ENCODE measurements around the gene ATG2A.

Gene ATG2A

DNA sequence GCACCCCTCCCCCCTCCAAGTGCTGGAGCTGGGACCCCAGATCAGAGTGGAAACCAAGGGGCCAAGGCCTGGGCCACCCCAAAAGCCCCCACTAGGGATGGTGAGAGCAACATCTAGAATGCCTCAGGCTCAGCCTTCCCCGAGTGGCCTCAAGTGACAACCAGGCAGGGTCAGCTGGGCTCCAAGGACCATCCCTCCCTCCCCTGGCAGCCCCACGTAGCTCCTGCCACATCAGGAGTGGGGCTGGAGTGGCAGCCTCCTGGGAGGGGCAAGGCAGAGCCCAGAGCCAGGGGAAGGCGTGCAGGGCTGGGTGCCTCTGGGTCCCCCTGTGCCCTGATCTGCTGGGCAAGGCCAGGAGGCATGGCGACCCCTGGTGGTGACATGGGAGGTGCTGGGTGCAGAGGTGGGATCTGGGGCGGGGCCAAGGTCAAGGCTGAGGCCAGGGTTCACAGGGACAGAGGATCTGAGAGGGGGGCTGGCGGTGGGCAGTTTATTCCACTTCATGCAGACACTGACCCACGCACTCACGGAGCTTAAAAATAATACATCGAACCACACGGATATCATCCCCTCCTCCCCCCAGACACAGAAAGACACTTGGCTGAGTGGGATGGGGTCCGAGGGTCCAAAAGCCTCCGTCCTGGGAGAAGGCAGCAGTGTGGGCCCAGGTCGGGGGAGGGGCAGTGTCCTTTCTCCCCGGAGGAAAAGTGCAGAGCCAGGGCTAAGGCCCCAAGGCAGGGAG, 22.8 kb downstream of the ATG2A start:
- TF ChIP-seq ZBTB7A (IDR thresholded peaks at IDR 0.05; ENCODE audit: low read depth) (peak; percentile 40; the same call in 1 of the 2 replicates), CREB1 (IDR thresholded peaks at IDR 0.05; ENCODE audit: low read depth) (no peak), RAD21 (IDR thresholded peaks at IDR 0.05; ENCODE audit: low read depth) (peak; percentile 82)

DNA sequence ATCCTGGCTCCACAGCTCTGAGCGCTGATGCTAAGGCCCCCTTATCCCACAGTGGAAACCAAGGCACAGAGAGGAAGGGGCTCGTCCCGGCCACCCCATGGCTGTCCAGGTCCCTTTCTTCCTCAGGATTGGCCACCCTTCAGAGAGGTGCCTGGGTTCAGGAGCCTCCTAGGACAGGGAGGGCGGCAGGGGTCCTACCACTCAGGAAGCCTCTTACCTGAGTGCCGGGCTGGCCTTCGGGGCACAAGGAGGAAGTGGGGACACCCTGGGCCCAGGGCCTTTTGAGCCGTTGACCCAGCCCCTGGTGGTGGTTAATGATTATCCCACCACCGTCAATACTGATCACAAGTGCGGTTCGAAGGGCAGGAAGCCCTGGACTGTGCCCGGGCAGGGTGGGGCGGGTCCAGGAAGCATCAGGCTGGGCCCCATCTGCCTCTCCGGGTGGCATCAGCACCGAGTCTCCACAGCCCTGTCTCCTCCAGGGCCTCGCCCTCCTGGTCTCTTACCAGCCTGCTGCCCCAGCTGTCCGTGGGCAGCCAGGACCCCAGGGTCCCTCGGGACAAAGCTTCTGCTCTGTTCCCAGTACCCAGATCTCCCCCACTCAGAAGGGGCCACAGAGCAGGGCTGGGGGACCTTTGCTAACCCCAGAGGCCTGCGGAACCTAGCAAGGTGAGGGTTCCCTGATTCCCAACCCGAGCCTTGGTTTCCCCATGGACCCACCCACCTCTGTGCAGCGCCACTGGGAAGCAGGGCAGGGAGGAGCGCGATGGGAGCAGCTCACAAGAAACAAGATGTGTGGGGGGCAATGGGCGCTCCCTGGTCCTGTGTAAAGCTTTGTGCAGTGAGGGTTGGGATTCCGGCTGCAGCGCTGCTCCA, 23.6 kb downstream of the ATG2A start:
- TF ChIP-seq TCF12 (IDR thresholded peaks at IDR 0.05; ENCODE audit: low read depth) (no peak), TAF1 (IDR thresholded peaks at IDR 0.05; ENCODE audit: low read depth) (no peak), NFIC (IDR thresholded peaks at IDR 0.05) (no peak), EGR1 (IDR thresholded peaks at IDR 0.05) (no peak), CEBPB (IDR thresholded peaks at IDR 0.05) (no peak), FOXM1 (IDR thresholded peaks at IDR 0.05; ENCODE audit: borderline replicate concordance, low read depth) (no peak), RAD21 (IDR thresholded peaks at IDR 0.05; ENCODE audit: low read depth) (no peak), YY1 (IDR thresholded peaks at IDR 0.05; ENCODE audit: low read depth) (no peak), EP300 (IDR thresholded peaks at IDR 0.05; ENCODE audit: borderline replicate concordance) (no peak)
- TF ChIP-seq, protein P1, sequence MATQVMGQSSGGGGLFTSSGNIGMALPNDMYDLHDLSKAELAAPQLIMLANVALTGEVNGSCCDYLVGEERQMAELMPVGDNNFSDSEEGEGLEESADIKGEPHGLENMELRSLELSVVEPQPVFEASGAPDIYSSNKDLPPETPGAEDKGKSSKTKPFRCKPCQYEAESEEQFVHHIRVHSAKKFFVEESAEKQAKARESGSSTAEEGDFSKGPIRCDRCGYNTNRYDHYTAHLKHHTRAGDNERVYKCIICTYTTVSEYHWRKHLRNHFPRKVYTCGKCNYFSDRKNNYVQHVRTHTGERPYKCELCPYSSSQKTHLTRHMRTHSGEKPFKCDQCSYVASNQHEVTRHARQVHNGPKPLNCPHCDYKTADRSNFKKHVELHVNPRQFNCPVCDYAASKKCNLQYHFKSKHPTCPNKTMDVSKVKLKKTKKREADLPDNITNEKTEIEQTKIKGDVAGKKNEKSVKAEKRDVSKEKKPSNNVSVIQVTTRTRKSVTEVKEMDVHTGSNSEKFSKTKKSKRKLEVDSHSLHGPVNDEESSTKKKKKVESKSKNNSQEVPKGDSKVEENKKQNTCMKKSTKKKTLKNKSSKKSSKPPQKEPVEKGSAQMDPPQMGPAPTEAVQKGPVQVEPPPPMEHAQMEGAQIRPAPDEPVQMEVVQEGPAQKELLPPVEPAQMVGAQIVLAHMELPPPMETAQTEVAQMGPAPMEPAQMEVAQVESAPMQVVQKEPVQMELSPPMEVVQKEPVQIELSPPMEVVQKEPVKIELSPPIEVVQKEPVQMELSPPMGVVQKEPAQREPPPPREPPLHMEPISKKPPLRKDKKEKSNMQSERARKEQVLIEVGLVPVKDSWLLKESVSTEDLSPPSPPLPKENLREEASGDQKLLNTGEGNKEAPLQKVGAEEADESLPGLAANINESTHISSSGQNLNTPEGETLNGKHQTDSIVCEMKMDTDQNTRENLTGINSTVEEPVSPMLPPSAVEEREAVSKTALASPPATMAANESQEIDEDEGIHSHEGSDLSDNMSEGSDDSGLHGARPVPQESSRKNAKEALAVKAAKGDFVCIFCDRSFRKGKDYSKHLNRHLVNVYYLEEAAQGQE (IDR thresholded peaks at IDR 0.05; ENCODE audit: low read depth): no peak

DNA sequence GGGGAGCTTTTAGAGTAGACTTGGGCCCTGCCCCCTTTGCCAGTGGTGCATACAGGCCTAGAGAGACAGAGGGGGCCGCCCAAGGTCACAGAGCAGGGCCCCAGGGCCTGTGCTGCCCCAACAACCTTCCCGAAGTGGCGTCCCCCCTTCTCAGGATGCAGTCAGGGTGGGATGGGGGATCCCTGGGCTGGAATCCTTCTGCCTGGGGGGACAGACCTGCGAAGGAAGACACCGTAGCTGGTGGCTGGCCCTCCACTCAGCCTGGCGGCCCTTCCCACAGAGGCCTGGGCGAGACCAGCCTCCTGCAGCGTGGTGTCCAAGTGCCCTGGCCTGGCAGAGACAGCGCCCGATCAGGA, 24.2 kb downstream of the ATG2A start:
- no peak for TF ChIP-seq EP300 (IDR thresholded peaks at IDR 0.05; ENCODE audit: borderline replicate concordance)
- TF ChIP-seq, protein P2, sequence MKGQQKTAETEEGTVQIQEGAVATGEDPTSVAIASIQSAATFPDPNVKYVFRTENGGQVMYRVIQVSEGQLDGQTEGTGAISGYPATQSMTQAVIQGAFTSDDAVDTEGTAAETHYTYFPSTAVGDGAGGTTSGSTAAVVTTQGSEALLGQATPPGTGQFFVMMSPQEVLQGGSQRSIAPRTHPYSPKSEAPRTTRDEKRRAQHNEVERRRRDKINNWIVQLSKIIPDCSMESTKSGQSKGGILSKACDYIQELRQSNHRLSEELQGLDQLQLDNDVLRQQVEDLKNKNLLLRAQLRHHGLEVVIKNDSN (IDR thresholded peaks at IDR 0.05): no peak
- TF ChIP-seq TAF1 (IDR thresholded peaks at IDR 0.05; ENCODE audit: low read depth): no peak
- TF ChIP-seq ZBTB7A (IDR thresholded peaks at IDR 0.05; ENCODE audit: low read depth): no peak
- TF ChIP-seq CEBPB (IDR thresholded peaks at IDR 0.05): no peak
- TF ChIP-seq, protein P1 (IDR thresholded peaks at IDR 0.05; ENCODE audit: low read depth): no peak
- no peak for TF ChIP-seq CREB1 (IDR thresholded peaks at IDR 0.05; ENCODE audit: low read depth)
- TF ChIP-seq FOXM1 (IDR thresholded peaks at IDR 0.05; ENCODE audit: borderline replicate concordance, low read depth): no peak
- TF ChIP-seq TEAD4 (IDR thresholded peaks at IDR 0.05): no peak
- no peak for TF ChIP-seq NFIC (IDR thresholded peaks at IDR 0.05)
- TF ChIP-seq, protein P3, sequence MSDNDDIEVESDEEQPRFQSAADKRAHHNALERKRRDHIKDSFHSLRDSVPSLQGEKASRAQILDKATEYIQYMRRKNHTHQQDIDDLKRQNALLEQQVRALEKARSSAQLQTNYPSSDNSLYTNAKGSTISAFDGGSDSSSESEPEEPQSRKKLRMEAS (IDR thresholded peaks at IDR 0.05): no peak
- no peak for TF ChIP-seq TCF12 (IDR thresholded peaks at IDR 0.05; ENCODE audit: low read depth)
- TF ChIP-seq RAD21 (IDR thresholded peaks at IDR 0.05; ENCODE audit: low read depth): no peak
- TF ChIP-seq YY1 (IDR thresholded peaks at IDR 0.05; ENCODE audit: low read depth): no peak
- TF ChIP-seq EGR1 (IDR thresholded peaks at IDR 0.05): no peak

DNA sequence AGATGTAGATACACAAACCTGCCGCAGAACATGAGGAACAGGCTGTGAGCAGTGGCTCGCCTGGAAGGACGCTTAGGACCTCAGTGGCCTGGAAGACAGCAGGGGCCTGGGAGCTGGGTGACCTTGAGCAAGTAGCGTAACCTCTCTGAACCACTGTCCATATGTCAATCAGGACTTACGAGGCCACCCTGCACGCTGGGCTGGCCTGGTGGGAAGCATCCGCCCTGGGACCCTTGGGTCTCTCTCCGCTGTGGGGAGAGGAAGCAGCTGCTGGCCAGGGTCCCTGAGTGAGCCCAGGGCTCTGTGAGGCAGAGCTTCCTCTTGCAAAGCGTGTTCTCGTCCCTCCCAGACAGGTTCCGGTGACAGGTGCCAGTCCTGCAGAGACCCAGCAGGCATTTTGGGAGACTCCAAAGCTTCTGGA, 24.6 kb downstream of the ATG2A start:
- TF ChIP-seq YY1 (IDR thresholded peaks at IDR 0.05; ENCODE audit: low read depth) (no peak), ZBTB7A (IDR thresholded peaks at IDR 0.05; ENCODE audit: low read depth) (no peak), TAF1 (IDR thresholded peaks at IDR 0.05; ENCODE audit: low read depth) (no peak), NFIC (IDR thresholded peaks at IDR 0.05) (no peak), EP300 (IDR thresholded peaks at IDR 0.05; ENCODE audit: borderline replicate concordance) (no peak), EGR1 (IDR thresholded peaks at IDR 0.05) (no peak), RAD21 (IDR thresholded peaks at IDR 0.05; ENCODE audit: low read depth) (no peak), TEAD4 (IDR thresholded peaks at IDR 0.05) (no peak), TCF12 (IDR thresholded peaks at IDR 0.05; ENCODE audit: low read depth) (no peak), FOXM1 (IDR thresholded peaks at IDR 0.05; ENCODE audit: borderline replicate concordance, low read depth) (no peak)
- TF ChIP-seq, protein P1 (IDR thresholded peaks at IDR 0.05; ENCODE audit: low read depth): no peak
- TF ChIP-seq, protein P2 (IDR thresholded peaks at IDR 0.05): no peak
- TF ChIP-seq, protein P3 (IDR thresholded peaks at IDR 0.05): no peak

Measured in Ishikawa (cell line).